GM12891 (cell line): ENCODE results near the gene GNPTAB. TPM values are rescaled to one million over a fixed set of nuclear protein-coding genes. Genes with fewer than 3 reads are reported as not detected.
"Not testable (repeated sequence)": the region's sequence is repeated elsewhere in the genome, so short reads cannot be mapped to it uniquely, and the experiment has no call there.

Source experiments
- DNase-seq: peaks from one replicate; pipeline ENCODE4 v3.0.0; 2011; ENCODE audit warnings: low spot score; ENCODE audit not compliant: insufficient read length
- FAIRE-seq: peaks from 2 replicates; lab custom pipeline; 2011; peaks lifted over from hg19 to GRCh38; lab: Jason Lieb, UNC
- PAX5 ChIP-seq: IDR thresholded peaks from 2 replicates; pipeline ENCODE4 v1.6.1; 2011; ENCODE audit warnings: low read length, moderate library complexity, mild to moderate bottlenecking; ENCODE audit not compliant: insufficient read depth, severe bottlenecking
- POLR2A ChIP-seq: IDR thresholded peaks from 2 replicates; pipeline ENCODE4 v1.6.1; 2011; ENCODE audit warnings: low read depth, low read length, control low read depth
- POLR2AphosphoS5 ChIP-seq: IDR thresholded peaks from 2 replicates; pipeline ENCODE4 v1.6.1; 2011; ENCODE audit warnings: low read depth, low read length, control low read depth
- POU2F2 ChIP-seq: IDR thresholded peaks from 2 replicates; pipeline ENCODE4 v1.6.1; 2011; ENCODE audit warnings: low read depth, mild to moderate bottlenecking, control low read depth, low read length, moderate library complexity
- SPI1 ChIP-seq: IDR thresholded peaks from 2 replicates; pipeline ENCODE4 v1.6.1; 2011; ENCODE audit warnings: low read depth, low read length, control low read depth
- TAF1 ChIP-seq: IDR thresholded peaks from 2 replicates; pipeline ENCODE4 v1.6.1; 2011; ENCODE audit warnings: low read depth, low read length, control low read depth
- polyA plus RNA-seq: library from polyadenylated mRNA; unstranded; fragments of >200 nt; gene quantifications from one replicate; pipeline ENCODE4 v1.2.1, GENCODE V29; 2012; ENCODE audit warnings: low read depth, missing spikeins, inconsistent platforms; ENCODE audit not compliant: missing spikeins

GNPTAB gene
- 12.4 TPM for polyA plus RNA-seq

DNA sequence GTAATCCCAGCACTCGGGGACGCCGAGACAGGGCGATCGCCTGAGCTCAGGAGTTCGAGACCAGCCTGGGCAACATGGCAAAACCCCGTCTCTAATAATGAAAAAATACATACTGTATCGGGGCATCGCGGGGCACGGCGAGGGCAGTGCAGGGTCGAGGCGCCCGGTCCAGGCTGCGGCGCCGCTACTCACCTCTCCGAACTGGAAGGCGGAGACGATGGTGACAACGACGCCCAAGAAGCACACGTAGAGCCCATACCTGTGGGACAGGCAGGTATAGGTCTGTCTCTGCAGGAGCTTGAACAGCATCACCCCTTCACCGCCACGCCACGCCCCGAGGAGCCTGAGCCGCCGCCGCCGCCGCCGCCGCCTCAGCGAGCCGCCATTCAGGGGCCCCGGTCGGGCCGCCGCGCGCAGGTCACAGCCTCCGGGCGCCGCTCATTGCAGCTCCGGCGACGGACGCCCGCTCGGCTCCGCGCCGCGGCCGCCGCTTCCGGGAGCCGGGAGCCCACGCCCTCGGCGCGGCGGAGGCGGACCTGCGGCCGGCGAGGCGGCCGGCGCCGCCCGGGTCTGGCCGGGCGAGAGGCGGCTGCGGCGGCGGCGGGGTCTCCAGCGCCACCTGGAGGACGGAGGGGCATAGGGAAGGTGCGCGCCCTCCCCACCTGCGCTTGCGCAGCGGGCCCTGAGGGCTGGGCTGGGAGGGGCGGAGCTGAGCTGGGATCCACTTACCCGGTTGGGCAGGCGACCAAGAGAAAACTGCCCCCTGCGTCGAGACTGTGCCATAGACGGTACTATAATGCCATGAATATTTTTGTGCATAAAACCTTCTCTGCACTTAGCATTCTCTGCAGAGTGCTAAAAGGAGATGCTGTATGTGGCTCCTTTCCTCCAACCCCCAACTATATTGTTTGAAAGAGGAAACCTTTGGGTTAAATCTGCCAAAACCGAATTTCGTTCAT lies at the start of gene GNPTAB:
TSS of gene GNPTAB (minus strand) at position 593 of the 959 bp plus-strand sequence. CDS start at position 309, 284 bp downstream.
- TF ChIP-seq TAF1 (no peak), POU2F2 (no peak), POLR2AphosphoS5 (no peak), SPI1 (no peak), POLR2A (no peak), PAX5 (no peak)
- FAIRE-seq = peak; percentile 96
- peak; percentile 79 for DNase-seq

DNA sequence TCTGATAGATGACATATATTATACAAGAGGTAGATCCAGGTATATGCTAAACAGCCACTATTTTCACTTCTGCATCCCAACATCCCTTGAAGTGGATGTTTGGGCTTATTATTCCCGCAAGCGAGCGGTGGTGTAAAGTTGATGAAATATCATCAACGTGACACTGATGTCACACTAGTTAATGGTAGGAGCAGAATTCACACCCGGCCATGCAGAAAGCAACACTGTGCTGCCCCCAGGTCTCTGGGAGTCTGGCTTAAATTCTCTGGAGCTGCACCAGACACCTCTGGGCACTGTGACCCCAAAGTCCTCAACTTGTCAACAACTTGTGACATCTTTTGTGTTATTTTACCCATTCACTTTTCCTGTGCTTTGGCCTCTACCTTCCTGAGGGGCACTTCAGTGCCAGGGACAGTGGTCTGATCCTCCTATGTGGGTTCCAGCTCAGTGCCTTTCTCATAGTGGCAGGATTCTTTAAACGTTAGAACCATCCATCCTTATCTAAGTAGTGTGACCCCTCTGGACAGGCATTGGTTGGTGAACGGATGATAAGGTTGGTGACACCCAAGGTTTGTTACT lies 47.6 kb upstream of the GNPTAB start:
- TF ChIP-seq POU2F2 = no peak
- no peak; the same call in 1 of the 2 replicates for TF ChIP-seq POLR2A
- 0 out of 2 replicates have a peak, but pooled peaks have one; percentile 7 for TF ChIP-seq SPI1
- TF ChIP-seq POLR2AphosphoS5 = peak; percentile 23; the same call in 1 of the 2 replicates
- TF ChIP-seq TAF1 = no peak
- TF ChIP-seq PAX5 = no peak
- DNase-seq (no peak), FAIRE-seq (peak; percentile 81)

DNA sequence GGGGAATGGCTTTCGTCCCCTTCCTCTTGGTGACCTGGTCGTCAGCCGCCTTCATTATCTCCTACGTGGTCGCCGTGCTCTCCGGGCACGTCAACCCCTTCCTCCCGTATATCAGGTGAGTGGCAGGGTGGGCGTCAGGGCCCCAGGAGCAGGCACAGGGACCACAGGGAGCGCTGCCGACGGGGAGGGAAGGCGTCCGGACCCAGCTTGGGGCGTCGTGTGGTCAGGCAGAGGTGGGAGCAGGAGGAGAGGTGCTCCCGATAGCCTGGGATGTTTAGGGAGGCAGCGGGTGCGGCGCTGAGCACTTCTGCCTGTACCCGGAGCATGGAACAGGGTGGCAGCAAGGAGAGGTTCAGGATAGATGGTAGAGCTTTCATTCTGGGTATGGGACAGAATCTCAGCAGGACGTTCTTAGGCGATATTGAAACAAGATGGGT lies 47.1 kb upstream of the GNPTAB start:
- DNase-seq (no peak), FAIRE-seq (peak; percentile 51)
- TF ChIP-seq PAX5 (no peak), POLR2AphosphoS5 (0 out of 2 replicates have a peak, but pooled peaks have one; percentile 17), POLR2A (no peak)

DNA sequence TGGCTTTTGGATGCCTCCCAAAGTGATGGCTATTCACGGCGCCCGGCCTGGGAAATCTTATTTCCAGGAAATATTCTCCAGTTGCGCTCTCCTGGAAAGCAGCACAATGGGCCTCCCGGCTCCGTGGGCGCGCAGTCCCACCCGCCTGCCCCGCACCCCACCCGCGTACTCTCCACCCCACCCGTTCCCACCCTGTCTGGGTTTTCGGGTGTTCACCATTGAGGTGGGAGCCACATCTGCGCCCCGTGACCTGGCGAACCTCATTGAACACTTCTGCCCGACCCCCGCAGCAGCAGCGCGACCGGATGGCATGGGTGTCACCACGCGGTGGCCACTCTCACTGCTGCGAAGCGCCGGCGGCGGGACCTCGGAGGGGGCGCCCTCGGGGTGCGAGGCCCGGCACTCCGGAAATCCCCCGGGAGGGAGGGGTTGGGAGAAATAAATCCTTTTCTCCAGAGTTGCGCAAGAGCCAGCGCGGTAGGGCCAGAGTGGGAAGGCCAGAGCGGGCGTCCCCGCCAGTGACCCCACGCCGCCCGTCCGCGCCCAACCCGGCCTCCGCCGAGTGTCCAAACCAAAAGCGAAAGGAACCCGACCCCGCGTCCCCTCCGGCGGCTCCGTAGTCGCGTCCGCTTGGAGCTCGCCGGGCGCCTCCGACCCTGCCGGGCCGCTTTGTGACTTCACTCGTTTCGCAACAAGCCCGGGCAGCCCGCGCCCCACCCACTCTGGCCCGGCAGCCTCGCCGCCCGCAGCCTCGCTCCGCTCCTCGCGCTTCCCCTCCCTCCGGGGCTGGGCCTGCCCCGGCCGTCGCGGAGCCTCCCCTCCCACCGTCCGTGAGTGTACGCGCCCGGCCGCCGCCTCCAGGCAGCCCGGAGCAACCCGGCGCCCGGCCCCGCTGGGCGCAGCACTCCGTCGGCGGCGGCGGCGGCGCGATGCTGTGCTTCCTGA lies 46.4 kb upstream of the GNPTAB start, which contains the start of gene DRAM1:
TSS of gene DRAM1 (plus strand) at position 720 of the 945 bp plus-strand sequence. CDS start at position 930, 210 bp downstream.
- DNase-seq (peak; percentile 68), FAIRE-seq (peak; percentile 86)
- TF ChIP-seq POLR2AphosphoS5 = peak; percentile 87
- TF ChIP-seq TAF1 = peak; percentile 70
- TF ChIP-seq PAX5 = peak; percentile 44
- peak; percentile 85 for TF ChIP-seq POLR2A
- no peak for TF ChIP-seq POU2F2

DNA sequence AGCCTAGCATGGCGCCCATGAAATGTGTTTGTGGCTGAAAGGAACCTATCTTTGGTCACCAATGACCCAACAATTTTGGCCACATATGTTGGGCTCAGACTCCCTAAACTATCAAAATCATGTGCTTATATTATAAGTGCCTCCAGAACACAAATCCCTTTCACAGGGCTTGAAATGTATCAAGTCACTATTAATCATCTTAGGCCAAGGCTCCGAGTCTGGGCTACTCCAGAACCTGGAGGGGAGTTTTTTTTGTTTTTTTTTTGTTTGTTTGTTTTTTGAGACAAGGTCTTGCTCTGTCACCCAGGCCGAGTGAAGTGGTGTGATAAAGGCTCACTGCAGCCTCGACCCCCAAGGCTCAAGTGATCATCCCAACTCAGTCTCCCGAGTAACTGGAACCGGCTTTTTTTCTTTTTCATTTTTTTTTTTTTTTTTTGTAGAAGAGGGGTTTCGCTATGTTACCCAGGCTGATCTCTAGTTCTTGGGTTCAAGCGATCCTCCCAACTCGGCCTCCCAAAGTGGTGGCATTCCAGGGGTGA lies 45.6 kb upstream of the GNPTAB start:
- no peak for TF ChIP-seq PAX5
- no peak for TF ChIP-seq TAF1
- TF ChIP-seq POLR2AphosphoS5 = no peak
- no peak for TF ChIP-seq POLR2A
- TF ChIP-seq SPI1 = no peak
- no peak for TF ChIP-seq POU2F2
- DNase-seq (no peak), FAIRE-seq (no peak)

DNA sequence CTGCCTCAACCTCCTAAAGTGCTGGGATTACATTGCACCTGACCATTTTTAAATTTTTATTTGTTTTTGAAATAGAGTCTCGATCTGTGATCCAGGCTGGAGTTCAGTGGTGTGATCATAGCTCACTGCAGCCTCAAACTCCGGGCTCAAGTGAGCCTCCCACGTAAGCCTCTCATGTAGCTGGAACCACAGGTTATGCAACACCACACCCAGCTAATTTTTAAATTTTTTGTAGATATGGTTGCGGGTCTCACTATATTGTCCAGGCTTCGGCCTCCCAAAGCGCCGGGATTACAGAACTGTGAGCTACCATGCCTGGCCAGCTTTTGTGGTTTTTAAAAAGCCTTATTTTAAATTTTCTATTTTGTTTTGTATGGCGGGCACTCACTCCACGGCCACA lies 44.4 kb upstream of the GNPTAB start:
- no peak for FAIRE-seq
- DNase-seq = no peak
- TF ChIP-seq TAF1 (no peak), PAX5 (no peak), POLR2AphosphoS5 (no peak), SPI1 (no peak), POU2F2 (no peak)

DNA sequence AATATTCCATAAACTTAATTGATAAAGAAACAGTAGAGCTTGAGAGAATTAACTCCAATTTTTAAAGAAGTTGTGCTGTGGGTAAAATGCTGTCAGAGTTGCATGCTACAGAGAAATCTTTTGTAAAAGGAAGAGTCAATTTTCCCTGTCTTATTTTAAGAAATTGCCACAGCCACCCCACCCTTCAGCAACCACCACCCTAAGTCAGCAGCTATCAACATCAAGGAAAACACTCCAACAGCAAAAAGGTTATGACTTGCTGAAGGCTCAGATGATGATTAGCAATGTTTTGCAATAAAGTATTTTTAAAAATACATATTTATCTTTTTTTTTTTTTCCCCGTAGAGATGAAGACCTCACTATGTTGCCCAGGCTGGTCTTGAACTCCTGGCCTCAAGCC lies 40.2 kb upstream of the GNPTAB start:
- DNase-seq (no peak), FAIRE-seq (no peak)
- TF ChIP-seq POLR2AphosphoS5 = no peak
- no peak for TF ChIP-seq POU2F2
- TF ChIP-seq TAF1 = no peak
- TF ChIP-seq PAX5 = no peak
- no peak for TF ChIP-seq POLR2A
- TF ChIP-seq SPI1 = no peak

DNA sequence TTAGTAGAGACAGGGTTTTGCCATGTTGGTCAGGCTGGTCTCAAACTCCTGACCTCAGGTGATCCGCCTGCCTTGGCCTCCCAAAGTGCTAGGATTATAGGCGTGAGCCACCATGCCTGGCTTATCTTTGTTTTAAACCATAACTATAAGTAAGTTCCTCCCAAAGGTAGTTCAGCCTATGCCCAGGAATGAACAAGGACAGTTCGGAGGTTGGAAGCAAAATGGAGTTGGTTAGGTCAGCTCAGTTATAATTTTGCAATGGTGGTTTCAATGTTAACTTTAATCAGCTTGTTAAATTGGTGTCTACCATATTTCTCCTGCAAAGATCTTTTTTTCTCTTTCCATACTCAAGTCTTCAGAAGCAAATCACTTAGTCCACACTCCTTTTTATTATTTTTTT lies 36.9 kb upstream of the GNPTAB start:
- FAIRE-seq, DNase-seq: not testable (repeated sequence)
